Renal pelvis (tissue), 4 donors: ENCODE data around the gene KIF24. TPM values are rescaled to one million over a fixed set of nuclear protein-coding genes. Genes with fewer than 3 reads are reported as not detected.
"Not testable (repeated sequence)": the region's sequence is repeated elsewhere in the genome, so short reads cannot be mapped to it uniquely, and the experiment has no call there.

Experiments used
- DNase-seq: peaks from one replicate; pipeline ENCODE4 v3.0.0-alpha.2; 2013
- polyA plus RNA-seq, 3 donors: library from polyadenylated mRNA; unstranded; fragments of 120-200 nt; gene quantifications; one replicate each; pipeline ENCODE4 v1.2.1, GENCODE V29; 2013; ENCODE audit not compliant: insufficient read length in 3 of 3

Gene KIF24
- polyA plus RNA-seq, 3 donors: 6.0 to 8.0 (median 7.1) TPM

DNA sequence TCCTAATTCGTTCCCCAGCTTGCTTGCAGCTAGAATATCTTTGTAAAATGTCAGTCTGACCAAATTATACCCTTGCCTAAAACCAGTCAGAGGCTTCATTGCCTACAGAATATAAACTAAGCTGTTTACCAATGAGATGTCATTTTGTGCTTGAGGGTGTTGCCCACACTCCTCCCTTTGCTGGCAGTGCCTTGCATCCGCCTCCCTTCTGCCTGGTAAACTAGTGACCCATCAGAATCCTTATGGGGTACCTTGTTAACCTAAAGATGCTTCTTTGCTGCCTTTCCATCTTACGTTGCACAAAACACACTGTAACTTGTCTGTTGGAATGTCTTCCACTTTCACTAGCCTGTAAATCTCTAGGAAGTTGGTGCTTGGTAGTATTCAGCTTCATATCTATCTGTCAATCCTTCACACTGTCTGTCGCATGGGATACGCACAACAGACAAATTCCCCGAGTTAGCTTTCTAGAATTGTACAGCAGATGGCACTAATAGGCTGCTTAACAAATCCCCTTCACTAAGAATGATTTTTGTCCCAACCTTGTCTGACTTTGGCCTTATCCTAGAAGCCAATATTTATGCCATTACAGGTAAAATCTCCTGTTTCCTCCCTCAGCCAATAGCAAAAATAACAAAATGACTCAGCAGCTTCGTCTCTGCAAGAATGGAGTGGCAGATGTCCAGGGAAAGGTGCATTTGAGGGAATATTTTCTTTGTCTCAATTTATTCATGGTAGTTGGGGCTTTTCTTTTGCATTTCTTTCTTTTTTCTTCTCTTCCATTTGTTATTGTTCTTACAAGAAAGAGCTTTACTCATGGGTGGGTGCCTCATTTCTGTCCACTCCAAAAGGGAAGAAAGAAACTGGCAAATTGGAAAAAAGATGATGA is 3.3 kb upstream of the KIF24 start:
- no peak for DNase-seq

GRCh38 chr9:34331196-34331595 is 2.1 kb upstream of the KIF24 start:
- no peak for DNase-seq

- DNase-seq: no peak
Observed at GRCh38 chr9:34328500-34328986, 525 bp downstream of the KIF24 start.

DNA sequence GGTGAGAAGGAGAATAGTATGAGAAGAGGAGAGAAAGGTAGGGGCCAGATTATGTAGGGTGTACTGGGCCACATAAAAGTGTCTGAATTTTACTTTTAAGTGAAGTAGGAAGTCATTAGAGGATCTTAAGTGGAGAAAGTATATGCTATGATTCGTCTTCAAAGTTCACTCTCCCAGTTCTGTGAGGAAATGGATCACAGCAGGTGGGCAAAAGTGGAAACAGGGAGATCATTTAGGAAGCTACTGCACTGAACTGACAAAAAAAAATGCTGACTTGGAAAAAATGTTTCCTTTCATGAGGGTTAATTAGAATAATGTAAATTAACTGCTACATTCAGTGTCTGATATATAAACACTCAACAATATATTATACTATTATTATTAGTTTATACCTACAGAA is 2.4 kb downstream of the KIF24 start:
- no peak for DNase-seq

GRCh38 chr9:34322899-34323591 is 6.0 kb downstream of the KIF24 start:
- no peak for DNase-seq

DNA sequence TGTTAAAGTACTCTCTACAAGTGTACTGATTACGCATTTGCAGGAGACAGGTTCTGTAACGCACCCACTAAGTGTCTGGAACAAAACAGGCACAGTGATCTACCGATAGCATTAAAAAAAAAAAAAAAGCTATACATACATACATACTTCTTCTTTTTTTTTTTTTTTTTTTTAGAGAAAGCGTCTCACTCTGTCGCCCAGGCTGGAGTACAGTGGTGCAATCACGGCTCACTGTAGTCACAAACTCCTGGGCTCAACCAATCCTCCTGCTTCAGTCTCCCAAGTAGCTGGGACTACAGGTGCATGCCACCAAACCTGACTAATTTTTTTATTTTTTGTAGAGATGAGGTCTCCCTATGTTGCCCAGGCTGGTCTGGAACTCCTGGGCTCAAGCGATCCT is 7.6 kb downstream of the KIF24 start:
- no peak for DNase-seq

GRCh38 chr9:34318163-34318790 is 10.8 kb downstream of the KIF24 start:
- DNase-seq: no peak

GRCh38 chr9:34317436-34317835 is 11.6 kb downstream of the KIF24 start:
- no peak for DNase-seq

DNA sequence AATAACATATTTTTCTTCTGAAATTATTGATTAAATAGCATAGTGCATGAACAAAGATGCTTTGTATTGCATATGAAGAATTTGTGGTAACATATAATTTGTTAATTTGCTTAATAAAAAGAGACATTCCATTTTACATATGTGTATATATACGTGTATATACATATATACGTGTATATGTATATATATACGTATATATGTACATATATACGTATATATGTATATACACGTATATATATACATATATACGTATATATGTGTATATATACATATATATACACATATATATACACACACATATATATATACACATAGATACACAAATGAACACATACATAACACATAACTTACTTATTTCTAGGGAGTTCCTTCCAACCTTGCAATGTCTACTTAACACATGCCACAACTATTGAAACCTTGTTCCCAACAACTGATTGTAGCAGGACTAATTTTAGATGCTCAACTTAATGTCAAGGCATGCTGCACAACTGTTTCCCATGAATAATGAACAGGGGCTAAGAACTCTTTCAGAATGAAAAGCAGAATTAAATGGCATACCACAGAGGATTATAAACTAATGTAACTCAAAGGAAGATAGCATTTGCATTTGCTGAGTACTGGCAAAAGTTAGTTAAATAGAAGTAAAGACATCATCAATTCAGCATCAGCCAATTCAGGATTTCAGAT is 17.4 kb downstream of the KIF24 start:
- DNase-seq: no peak

- DNase-seq: no peak
Observed at GRCh38 chr9:34310215-34310614, 18.9 kb downstream of the KIF24 start.

- not testable (repeated sequence) for DNase-seq
Observed at GRCh38 chr9:34308316-34308715, 20.8 kb downstream of the KIF24 start.

GRCh38 chr9:34301064-34301463 is 28.0 kb downstream of the KIF24 start:
- DNase-seq: not testable (repeated sequence)

DNA sequence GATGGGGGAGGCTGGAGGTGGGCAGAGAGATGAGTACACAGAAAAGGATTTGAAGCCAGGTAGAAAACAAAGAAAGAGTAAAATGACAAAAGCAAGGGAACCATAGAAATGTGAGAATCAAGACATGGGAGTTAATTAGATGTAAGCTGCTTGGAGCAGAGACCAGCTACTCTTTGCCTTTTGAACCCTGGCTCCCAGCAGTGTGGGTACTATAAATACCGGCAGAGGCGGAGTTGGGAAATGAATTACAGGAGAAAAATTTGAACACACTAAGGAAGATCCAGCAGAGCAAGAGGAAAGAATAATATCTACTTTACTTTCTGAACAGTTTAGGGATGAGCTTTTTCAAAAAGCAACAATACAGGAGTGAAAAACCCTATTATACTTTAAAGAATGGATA is 36.5 kb downstream of the KIF24 start:
- no peak for DNase-seq

GRCh38 chr9:34291423-34291822 is 37.6 kb downstream of the KIF24 start:
- DNase-seq: no peak

GRCh38 chr9:34291023-34291422 is 38.0 kb downstream of the KIF24 start:
- DNase-seq: no peak

- no peak for DNase-seq
Observed at GRCh38 chr9:34289159-34289558, 39.9 kb downstream of the KIF24 start.

DNA sequence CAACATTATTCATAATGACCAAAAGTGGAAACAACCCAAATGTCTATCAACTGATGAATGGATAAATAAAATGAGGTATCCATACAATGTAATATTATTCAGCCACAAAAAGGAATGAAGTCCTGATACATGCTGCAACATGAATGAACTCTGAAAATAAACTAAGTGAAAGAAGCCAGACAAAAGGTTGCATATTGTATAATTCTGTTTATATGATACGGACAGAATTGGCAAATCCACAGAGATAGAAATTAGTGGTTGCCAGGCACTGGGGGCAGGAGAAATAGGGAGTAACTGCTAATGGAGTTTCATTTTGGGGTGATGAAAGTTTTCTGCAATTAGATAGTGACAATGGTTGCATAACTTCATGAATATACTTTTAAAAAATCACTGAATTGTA is 47.0 kb downstream of the KIF24 start:
- DNase-seq: no peak

DNA sequence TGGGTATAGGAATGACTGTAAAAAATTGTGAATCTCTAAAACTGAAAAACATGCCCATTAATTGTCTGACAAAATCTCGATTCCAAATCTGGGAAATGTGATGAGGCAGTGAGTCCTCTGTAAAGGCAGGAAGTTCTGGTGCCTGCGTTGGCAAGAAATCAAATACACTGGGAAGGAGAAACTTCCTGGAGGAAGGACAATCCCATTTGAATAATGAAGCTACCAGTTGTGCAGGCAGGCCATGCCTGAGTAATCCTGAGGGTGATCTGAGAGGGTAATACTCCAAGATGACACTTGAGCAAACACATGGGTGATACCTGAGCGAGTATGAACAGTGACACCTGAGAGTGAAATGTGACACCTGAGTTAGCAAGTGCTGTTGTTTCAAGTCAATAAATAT is 49.7 kb downstream of the KIF24 start:
- peak; percentile 48 for DNase-seq
